Mammary microvascular endothelial cell (primary cell): ENCODE measurements around the gene TTC9C. TPM values are rescaled to one million over a fixed set of nuclear protein-coding genes. Genes with fewer than 3 reads are reported as not detected.

Experiments used
- total RNA-seq: library from RNA; depleted of rRNA; stranded (reverse); fragments of >200 nt; gene quantifications from 2 replicates; pipeline ENCODE4 v1.2.3, GENCODE V29; 2015

Gene TTC9C, protein sequence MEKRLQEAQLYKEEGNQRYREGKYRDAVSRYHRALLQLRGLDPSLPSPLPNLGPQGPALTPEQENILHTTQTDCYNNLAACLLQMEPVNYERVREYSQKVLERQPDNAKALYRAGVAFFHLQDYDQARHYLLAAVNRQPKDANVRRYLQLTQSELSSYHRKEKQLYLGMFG
- total RNA-seq, result 28.2 and 32.2 TPM in 2 replicates

DNA sequence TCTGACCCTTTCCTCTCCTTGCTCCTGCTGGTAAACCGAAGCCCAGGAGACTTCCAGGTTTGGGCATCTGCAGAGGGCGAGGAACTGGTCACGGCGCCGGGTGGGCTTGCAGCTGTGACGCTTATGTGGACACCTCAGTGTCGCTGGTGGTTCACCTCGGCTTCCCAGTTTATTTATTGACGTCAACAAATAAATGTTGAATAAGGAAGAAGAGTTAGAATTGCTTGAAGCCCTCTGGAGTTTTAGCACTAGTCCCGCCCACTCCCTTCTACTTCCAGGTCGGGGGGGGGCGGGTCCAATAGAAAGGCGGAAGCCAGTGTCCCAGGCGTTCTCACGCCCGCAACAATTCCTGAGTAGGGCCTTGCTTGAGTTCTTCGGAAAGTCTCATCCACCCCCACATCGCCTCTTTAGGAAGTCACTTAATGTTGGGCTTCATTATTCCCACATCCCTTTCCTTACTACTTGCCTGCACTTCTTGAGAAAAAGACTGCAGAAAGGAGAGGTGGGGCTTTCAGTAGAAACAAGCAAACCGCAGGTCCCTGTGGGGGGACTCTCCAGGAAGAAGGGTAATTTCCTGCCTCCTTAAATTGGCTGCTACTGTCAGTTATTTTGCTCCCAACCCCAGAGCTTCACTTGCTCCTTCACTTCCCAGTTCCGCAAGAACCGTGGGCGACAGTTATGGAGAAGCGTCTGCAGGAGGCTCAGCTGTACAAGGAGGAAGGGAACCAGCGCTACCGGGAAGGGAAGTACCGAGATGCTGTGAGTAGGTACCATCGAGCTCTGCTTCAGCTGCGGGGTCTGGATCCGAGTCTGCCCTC, at the start of gene TTC9C:
Gene TTC9C (plus strand): TSS at position 316 of the 818 bp plus-strand sequence. CDS start 363 bp downstream, at position 679.

DNA sequence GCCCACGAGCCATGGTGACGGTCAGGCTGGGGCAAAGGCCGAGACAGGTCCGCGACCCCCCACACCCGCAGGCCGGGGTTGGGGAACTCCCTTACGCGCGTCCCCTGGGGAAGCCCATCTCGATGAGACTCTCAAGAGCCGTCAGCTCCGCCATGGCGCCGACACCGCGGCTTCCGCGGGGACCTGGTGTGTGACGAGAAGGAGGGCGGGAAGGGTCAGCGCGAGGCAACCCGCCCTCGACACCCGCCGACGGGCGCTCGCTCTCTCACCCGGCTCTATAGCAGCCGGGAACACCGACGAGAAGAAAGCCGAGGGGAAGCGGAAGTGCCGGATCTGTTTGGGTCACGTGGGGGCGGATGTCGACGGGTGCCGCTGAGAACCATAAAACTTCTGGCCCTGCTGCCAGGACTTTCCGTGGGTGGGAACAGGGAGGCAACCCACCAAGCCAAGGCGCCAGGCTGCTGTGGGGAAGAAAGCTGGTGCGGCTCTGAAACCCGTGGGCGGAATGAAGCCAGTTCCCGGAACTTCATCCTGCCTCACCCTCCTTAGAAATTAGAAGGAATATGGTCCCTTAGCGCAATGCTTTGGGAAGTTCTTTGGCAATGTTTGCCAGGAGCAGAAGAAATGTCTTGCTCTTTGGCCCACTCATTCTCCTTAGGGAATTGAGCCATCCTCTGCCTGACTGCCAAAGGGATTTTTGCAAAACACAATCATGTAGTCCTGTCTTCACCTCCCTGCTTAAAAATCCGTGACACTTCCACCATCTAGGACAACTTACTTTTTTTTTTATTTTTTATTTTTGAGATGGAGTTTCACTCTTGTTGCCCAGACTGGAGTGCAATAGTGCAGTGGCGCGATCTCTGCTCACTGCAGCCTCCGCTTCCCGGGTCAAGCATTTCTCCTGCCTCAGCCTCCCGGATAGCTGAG, 49.3 kb upstream of the TTC9C start, which contains the start of gene UBXN1:
Gene UBXN1 (minus strand): TSS at position 304 of the 927 bp plus-strand sequence. CDS start 150 bp downstream, at position 154.

DNA sequence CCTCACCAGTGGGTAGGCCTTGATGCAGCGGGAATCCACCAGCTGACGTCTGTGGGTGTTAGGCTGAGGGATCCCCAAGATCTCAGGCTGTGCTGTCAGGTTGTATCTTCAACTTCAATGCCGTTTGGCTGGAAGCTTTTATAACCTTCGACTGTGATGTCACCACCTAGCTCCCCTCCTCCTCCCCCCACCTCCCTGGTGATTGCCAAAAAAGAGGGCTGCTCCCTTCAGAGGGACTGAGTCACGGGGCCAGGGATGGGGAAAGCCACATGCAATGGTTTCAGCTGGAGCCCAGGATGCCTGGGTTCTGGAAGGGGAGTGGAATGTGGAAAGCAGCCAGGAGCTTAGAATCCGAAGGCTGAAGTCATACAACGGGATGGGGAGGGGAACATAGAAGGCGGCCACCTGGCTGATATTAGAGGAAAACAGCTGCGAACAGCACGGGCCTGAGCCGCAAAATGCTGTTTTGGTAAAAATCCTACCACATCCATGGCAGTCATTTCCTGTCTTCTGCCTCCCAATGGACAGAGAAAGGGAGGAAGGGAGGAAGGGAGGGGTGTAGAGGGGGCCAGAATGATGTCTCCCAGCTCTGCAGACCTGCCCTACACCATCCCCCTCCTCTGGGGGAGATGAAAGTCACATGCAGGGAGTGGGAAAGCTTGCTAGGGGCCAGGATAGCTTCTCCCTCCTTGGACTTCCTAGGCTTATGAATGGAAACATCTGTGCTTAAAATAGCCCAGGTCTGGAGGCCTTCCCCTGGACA, 38.7 kb upstream of the TTC9C start, which contains the start of gene LRRN4CL:
Gene LRRN4CL (minus strand): TSS at position 110 of the 763 bp plus-strand sequence. CDS start 1,022 bp downstream, outside the sequence.

DNA sequence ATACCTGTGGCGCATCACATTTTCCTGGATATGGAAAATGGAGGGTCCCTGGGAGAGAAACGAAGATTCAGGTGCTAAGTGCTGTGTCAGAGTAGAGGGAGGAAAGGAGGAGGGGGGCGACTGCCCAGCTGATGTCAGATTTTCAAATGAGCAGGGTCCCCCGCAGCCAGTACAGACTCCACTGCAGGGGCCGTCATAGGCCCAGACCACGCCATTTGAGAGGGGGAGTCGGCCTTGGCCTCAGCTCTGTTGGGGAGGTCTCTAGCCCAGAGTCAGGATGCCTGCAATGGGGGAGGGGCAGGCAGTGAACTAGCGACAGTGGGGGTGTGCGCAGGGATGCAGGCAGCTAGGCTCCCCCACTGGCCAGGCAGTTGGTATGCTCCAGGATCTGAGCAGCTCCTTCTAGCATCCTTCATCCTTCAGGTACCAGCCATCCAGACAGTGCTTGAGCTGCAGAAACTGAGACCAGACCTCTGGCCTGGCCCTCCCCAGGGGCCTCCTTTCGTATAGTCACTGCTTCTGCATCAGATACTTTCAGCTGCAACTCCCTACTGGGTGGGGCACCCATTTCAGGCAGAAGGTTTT, 20.9 kb upstream of the TTC9C start, which contains the start of the genes BSCL2 and GNG3:
Gene BSCL2 (minus strand): TSS at position 148 of the 585 bp plus-strand sequence. CDS start 229 bp downstream, outside the sequence.
Gene GNG3 (plus strand): TSS at position 400 of the 585 bp plus-strand sequence. CDS start 620 bp downstream, outside the sequence.

DNA sequence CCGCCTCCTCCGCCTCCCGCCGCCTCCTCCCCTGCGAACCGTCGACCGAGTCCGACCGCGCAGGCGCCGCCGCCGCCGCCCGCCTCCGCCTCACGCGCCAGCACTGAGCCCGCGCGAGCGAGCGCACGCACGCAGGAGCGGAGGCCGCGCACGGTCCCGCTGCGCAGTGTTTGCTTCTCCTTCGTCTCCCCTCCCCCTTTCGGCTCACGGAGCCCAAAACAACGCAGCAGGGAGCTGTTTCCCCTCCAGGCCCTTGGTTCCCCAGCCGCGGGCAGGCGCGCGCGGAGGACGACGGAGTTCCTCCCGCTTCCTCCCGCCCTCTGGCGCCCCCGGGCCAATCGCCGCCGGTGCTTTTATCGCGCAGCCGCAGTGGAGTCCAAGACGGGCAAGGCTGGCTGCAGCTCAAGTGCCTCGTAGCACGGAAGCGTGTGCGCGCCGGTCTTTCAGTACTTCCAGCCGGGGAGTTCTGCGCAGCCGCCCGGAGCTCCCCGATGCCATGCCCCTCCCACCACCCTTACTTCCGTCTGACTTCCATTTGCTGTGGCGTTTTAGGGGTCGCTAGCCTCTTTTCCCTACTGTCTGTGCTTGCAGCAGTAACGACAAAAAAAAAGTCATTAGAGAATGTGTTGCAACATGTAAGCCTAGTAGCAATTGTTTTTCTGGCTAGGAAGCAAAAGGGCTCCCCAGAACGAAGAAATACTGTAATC, 968 bp upstream of the TTC9C start, which contains the start of gene HNRNPUL2:
Gene HNRNPUL2 (minus strand): TSS at position 293 of the 707 bp plus-strand sequence. CDS start 301 bp downstream, outside the sequence.

DNA sequence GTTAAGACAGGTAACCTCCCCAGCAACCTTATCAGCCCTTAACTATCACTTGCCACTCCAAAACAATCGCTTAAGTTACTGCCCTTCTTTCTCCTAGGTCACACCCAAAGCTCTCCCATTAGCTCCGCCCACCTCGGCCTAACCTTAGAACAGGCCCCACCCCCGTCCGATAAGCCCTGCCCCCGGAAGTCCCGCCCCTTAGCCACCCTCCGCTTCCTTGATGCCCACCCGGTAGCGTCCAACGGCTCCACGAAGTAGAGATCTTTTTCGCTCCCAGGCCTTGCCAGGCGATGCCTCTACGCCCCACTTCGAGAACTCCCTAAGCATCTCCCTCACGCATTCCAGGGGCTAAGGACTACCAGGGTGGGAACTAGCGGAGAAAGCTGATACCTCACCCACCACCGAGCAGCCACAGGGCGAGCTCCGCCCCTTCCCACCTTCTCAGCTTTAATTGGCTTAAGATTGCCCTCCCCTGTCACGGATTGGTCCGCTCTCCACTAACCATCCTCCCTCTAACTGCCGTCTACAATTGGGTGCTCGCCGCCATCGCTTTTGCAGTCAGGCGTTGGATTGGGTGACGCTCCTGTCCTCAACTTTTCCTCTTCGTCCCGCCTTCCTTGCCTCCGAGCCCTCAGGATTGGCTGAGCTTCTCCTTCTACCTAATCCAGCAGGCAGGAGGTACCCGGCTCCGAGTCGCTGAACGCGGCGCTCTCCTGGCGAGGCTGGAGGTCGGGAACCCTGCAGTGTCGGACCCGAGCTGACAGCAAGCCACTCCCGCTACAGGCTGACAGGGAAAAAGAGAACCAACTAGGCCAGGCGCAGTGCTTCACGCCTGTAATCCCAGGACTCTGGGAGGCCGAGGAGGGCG, 25.7 kb downstream of the TTC9C start, which contains the start of gene ZBTB3:
Gene ZBTB3 (minus strand): TSS at position 425 of the 868 bp plus-strand sequence. CDS start 496 bp downstream, outside the sequence.

DNA sequence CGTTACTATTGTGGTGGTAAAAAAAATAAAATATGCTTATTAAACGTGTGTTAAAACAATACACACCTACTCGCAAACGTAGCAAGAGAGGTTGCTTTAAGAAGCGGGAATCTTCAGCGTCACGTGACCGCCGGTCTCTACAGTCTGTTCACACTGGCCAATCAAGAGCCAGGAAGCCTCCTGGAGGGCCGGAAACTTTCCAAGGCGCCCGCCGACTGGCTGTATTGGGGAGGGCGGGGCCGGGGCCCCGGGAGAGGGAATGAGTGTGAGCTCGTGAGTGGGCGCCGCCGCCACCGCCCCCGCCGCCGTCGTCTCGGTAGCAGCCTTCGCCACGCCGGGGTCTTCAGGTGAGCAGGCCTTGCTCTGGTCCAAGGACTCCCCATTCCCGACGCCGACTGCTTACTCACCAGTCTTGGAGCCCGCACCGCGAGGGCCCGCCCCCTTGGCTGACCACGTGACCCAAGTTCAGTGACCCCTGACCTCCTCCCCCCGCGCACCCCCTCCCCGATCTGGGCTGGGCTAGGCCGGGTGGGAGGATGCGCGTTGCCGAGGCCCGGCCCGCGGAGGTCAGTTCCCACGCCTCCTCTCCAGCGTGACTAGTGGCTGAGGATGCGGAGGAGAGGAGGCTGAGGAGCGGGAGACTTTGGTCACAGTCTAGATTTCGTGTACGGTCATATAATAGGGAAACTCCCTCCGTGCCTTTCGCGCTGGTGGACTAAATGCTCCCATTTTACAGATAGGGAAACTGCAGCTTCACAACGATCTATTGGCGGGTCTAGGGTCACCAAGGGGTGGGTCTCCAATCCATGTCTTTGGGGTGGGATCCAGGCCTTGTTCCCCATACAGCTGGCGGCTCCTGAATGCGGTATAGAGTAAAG, 43.1 kb downstream of the TTC9C start, which contains the start of gene TAF6L:
Gene TAF6L (plus strand): TSS at position 253 of the 878 bp plus-strand sequence. CDS start 4,388 bp downstream, outside the sequence.

GRCh38 chr11:62787005-62787759, 58.9 kb downstream of the TTC9C start, which contains the start of gene TMEM179B:
Gene TMEM179B (plus strand): TSS chr11:62787402. CDS start chr11:62787432, 30 bp downstream.

Other genes starting within 250 kb of the TTC9C start
- 391 and 413 TPM in 2 replicates for gene AHNAK, start 181.7 kb upstream of the TTC9C start, total RNA-seq
- 1,562 and 1,604 TPM in 2 replicates for gene EEF1G, start 154.6 kb upstream of the TTC9C start, total RNA-seq
- gene TUT1, start 137.0 kb upstream of the TTC9C start, total RNA-seq, result 12.6 and 15.8 TPM in 2 replicates
- 155 and 164 TPM in 2 replicates for gene MTA2, start 126.6 kb upstream of the TTC9C start, total RNA-seq
- 28.5 and 30.8 TPM in 2 replicates for gene EML3, start 115.7 kb upstream of the TTC9C start, total RNA-seq
- 1.3 and 7.3 TPM in 2 replicates for gene ROM1, start 115.2 kb upstream of the TTC9C start, total RNA-seq
- gene B3GAT3, start 106.5 kb upstream of the TTC9C start, total RNA-seq, result 26.6 and 34.2 TPM in 2 replicates
- gene GANAB, start 81.9 kb upstream of the TTC9C start, total RNA-seq, result 220 and 258 TPM in 2 replicates
- 28.9 and 31.1 TPM in 2 replicates for gene INTS5, start 75.2 kb upstream of the TTC9C start, total RNA-seq
- 72.4 TPM in 2 replicates for gene C11orf98, start 63.3 kb upstream of the TTC9C start, total RNA-seq
- gene CSKMT, start 63.2 kb upstream of the TTC9C start, total RNA-seq, result 3.5 and 3.8 TPM in 2 replicates
- gene UQCC3, start 56.8 kb upstream of the TTC9C start, total RNA-seq, result 11.8 and 15.9 TPM in 2 replicates
- gene LBHD1, start 56.2 kb upstream of the TTC9C start, total RNA-seq, result 2.2 and 2.8 TPM in 2 replicates
- gene UBXN1, start 49.4 kb upstream of the TTC9C start, total RNA-seq, result 110 and 132 TPM in 2 replicates
- gene LRRN4CL, start 39.0 kb upstream of the TTC9C start, total RNA-seq, result 0.05 TPM in 1 of 2 replicates, not detected in the other
- 28.1 and 37.9 TPM in 2 replicates for gene BSCL2, start 21.1 kb upstream of the TTC9C start, total RNA-seq
- gene GNG3, start 20.8 kb upstream of the TTC9C start, total RNA-seq, result not detected in 2 replicates
- 8.7 and 10.3 TPM in 2 replicates for gene HNRNPUL2, start 1.0 kb upstream of the TTC9C start, total RNA-seq
- 8.0 and 14.2 TPM in 2 replicates for gene ZBTB3, start 25.7 kb downstream of the TTC9C start, total RNA-seq
- 78.9 and 90.7 TPM in 2 replicates for gene POLR2G, start 33.1 kb downstream of the TTC9C start, total RNA-seq
- gene TAF6L, start 42.9 kb downstream of the TTC9C start, total RNA-seq, result 23.3 and 24.0 TPM in 2 replicates
- 63.6 and 66.8 TPM in 2 replicates for gene TMEM179B, start 58.9 kb downstream of the TTC9C start, total RNA-seq
- gene TMEM223, start 63.5 kb downstream of the TTC9C start, total RNA-seq, result 25.3 and 27.1 TPM in 2 replicates
- gene NXF1, start 77.0 kb downstream of the TTC9C start, total RNA-seq, result 36.0 and 45.9 TPM in 2 replicates
- gene STX5, start 103.6 kb downstream of the TTC9C start, total RNA-seq, result 26.4 and 28.9 TPM in 2 replicates
- not detected in 2 replicates for gene TEX54, start 104.4 kb downstream of the TTC9C start, total RNA-seq
- gene WDR74, start 111.1 kb downstream of the TTC9C start, total RNA-seq, result 58.9 and 62.4 TPM in 2 replicates
- gene SLC3A2, start 152.4 kb downstream of the TTC9C start, total RNA-seq, result 156 and 171 TPM in 2 replicates
- gene CHRM1, start 192.9 kb downstream of the TTC9C start, total RNA-seq, result 0.07 TPM in 1 of 2 replicates, not detected in the other